Measurements from ENCODE around the gene TRAF3IP3.
"Not testable (repeated sequence)": the region's sequence is repeated elsewhere in the genome, so short reads cannot be mapped to it uniquely, and the experiment has no call there.

The TRAF3IP3 gene

GRCh38 chr1:209768354-209768774 is 12.5 kb downstream of the TRAF3IP3 start:
- peak; percentile 52 for DNase-seq (ENCODE audit: low read depth)

GRCh38 chr1:209769171-209769904 is 13.5 kb downstream of the TRAF3IP3 start:
- peak; percentile 51 for DNase-seq (ENCODE audit: low read depth)

GRCh38 chr1:209769971-209770370 is 14.1 kb downstream of the TRAF3IP3 start:
- no peak for DNase-seq (ENCODE audit: low read depth)

- no peak for DNase-seq (ENCODE audit: low read depth)
These were observed 15.0 kb downstream of the TRAF3IP3 start for GRCh38 chr1:209770636-209771415.

- no peak for DNase-seq (ENCODE audit: low read depth)
These were observed 16.3 kb downstream of the TRAF3IP3 start for GRCh38 chr1:209772126-209772525.

- no peak for DNase-seq (ENCODE audit: low read depth)
These were observed 18.7 kb downstream of the TRAF3IP3 start for GRCh38 chr1:209774592-209774991.

GRCh38 chr1:209775678-209776077 is 19.8 kb downstream of the TRAF3IP3 start:
- DNase-seq (ENCODE audit: low read depth) = no peak

- DNase-seq (ENCODE audit: low read depth) = no peak
These were observed 21.7 kb downstream of the TRAF3IP3 start for GRCh38 chr1:209777587-209777986.

GRCh38 chr1:209778102-209778501 is 22.2 kb downstream of the TRAF3IP3 start:
- DNase-seq (ENCODE audit: low read depth) = no peak

GRCh38 chr1:209780268-209780667 is 24.4 kb downstream of the TRAF3IP3 start:
- DNase-seq (ENCODE audit: low read depth) = no peak

- no peak for DNase-seq (ENCODE audit: low read depth)
These were observed 27.5 kb downstream of the TRAF3IP3 start for GRCh38 chr1:209783386-209783785.

GRCh38 chr1:209784265-209785169 is 28.7 kb downstream of the TRAF3IP3 start, which contains the start of gene C1orf74:
C1orf74 (minus strand) TSS chr1:209784559; CDS start chr1:209783634, 925 bp downstream.
- peak; percentile 99 for DNase-seq (ENCODE audit: low read depth)

GRCh38 chr1:209785592-209785991 is 29.7 kb downstream of the TRAF3IP3 start:
- DNase-seq (ENCODE audit: low read depth) = no peak

- no peak for DNase-seq (ENCODE audit: low read depth)
These were observed 30.3 kb downstream of the TRAF3IP3 start for GRCh38 chr1:209786146-209786545.

- no peak for DNase-seq (ENCODE audit: low read depth)
These were observed 31.7 kb downstream of the TRAF3IP3 start for GRCh38 chr1:209787551-209787950.

- DNase-seq (ENCODE audit: low read depth) = no peak
These were observed 33.4 kb downstream of the TRAF3IP3 start for GRCh38 chr1:209789245-209789644.

- DNase-seq (ENCODE audit: low read depth) = no peak
These were observed 34.7 kb downstream of the TRAF3IP3 start for GRCh38 chr1:209790286-209791193.

GRCh38 chr1:209791920-209792319 is 36.1 kb downstream of the TRAF3IP3 start:
- no peak for DNase-seq (ENCODE audit: low read depth)

- DNase-seq (ENCODE audit: low read depth) = not testable (repeated sequence)
These were observed 37.9 kb downstream of the TRAF3IP3 start for GRCh38 chr1:209793711-209794110.

- no peak for DNase-seq (ENCODE audit: low read depth)
These were observed 42.3 kb downstream of the TRAF3IP3 start for GRCh38 chr1:209797978-209798639.

Data from stimulated activated CD8-positive, alpha-beta memory T cell treated with anti-CD3 and anti-CD28 coated beads, Interleukin-7, amount 100 ng/mL, for 24 hours (primary cell).